CD4-positive, CD25-positive, alpha-beta regulatory T cell (primary cell): Measurements from ENCODE around the gene TSPEAR. TPM values are rescaled to one million over a fixed set of nuclear protein-coding genes. Genes with fewer than 3 reads are reported as not detected.

ENCODE experiments used
- ATAC-seq, 2 donors: fragments of 150-1000 bp; cut with Tn5 transposase; one replicate each; pipeline ENCODE4 v1.10.0; 2021; ENCODE audit warnings: low read depth in 2 of 2, moderate number of reproducible peaks in 2 of 2, moderate library complexity in 1 of 2
- DNase-seq, 3 donors: peaks; one replicate each; pipeline versions ENCODE4 v3.0.0 to v3.0.0-alpha.2; 2012 to 2022; ENCODE audit warnings: mixed read lengths in 1 of 3
- H3K27ac ChIP-seq: one replicate; pipeline ENCODE4 v1.7.0; 2013; ENCODE audit warnings: mild to moderate bottlenecking, low read length; ENCODE audit not compliant: insufficient read depth, poor library complexity, severe bottlenecking
- H3K27me3 ChIP-seq: one replicate; pipeline ENCODE4 v1.7.0; 2013; ENCODE audit warnings: low read length; ENCODE audit not compliant: control insufficient read depth, insufficient read depth
- H3K36me3 ChIP-seq: one replicate; pipeline ENCODE4 v1.7.0; 2013; ENCODE audit warnings: mild to moderate bottlenecking, low read length, moderate library complexity; ENCODE audit not compliant: control insufficient read depth, insufficient read depth
- H3K4me1 ChIP-seq: 2 replicates; pipeline ENCODE4 v1.7.0; 2013; ENCODE audit warnings: mild to moderate bottlenecking, low read length; ENCODE audit not compliant: insufficient read depth, control insufficient read depth, poor library complexity, severe bottlenecking
- H3K4me3 ChIP-seq: one replicate; pipeline ENCODE4 v1.7.0; 2013; ENCODE audit warnings: low read depth, mild to moderate bottlenecking, low read length, moderate library complexity
- H3K9me3 ChIP-seq, 2 experiments: 1 replicate in 1 of 2; 2 replicates in 1 of 2; pipeline ENCODE4 v1.7.0; 2013; ENCODE audit warnings: low read length in 2 of 2, mild to moderate bottlenecking in 1 of 2, moderate library complexity in 1 of 2; ENCODE audit not compliant: control insufficient read depth in 2 of 2
- H3K27ac Mint-ChIP-seq, 3 donors: one replicate each; pipeline ENCODE4 v1.8.0; 2020 to 2022; ENCODE audit warnings: mild to moderate bottlenecking in 3 of 3, mixed read lengths in 3 of 3, moderate library complexity in 2 of 3
- H3K27me3 Mint-ChIP-seq: one replicate; pipeline ENCODE4 v1.8.0; 2022; ENCODE audit warnings: mild to moderate bottlenecking, mixed read lengths
- H3K36me3 Mint-ChIP-seq: one replicate; pipeline ENCODE4 v1.8.0; 2020; ENCODE audit warnings: mixed read lengths
- H3K4me1 Mint-ChIP-seq, 4 donors: one replicate each; pipeline ENCODE4 v1.8.0; 2020 to 2022; ENCODE audit warnings: mixed read lengths in 4 of 4, mild to moderate bottlenecking in 1 of 4
- H3K4me3 Mint-ChIP-seq, 4 donors: one replicate each; pipeline ENCODE4 v1.8.0; 2020 to 2022; ENCODE audit warnings: mild to moderate bottlenecking in 4 of 4, mixed read lengths in 4 of 4, moderate library complexity in 3 of 4
- H3K9me3 Mint-ChIP-seq, 7 donors: one replicate each; pipeline ENCODE4 v1.8.0; 2020 to 2022; ENCODE audit warnings: mixed read lengths in 7 of 7, mild to moderate bottlenecking in 3 of 7, moderate library complexity in 2 of 7
- polyA plus RNA-seq, 4 donors: library from polyadenylated mRNA; unstranded; fragments of 300-500 nt; fragmentation: Illumina TruSeq; gene quantifications; one replicate each; pipeline ENCODE4 v1.2.3, GENCODE V29; 2021
- total RNA-seq: library from RNA; stranded (reverse); gene quantifications from one replicate; pipeline ENCODE4 v1.2.3, GENCODE V29; 2022

TSPEAR gene
- total and polyA plus RNA-seq, 5 donors from 2014 or later = 0.05 TPM; not detected in 4

DNA sequence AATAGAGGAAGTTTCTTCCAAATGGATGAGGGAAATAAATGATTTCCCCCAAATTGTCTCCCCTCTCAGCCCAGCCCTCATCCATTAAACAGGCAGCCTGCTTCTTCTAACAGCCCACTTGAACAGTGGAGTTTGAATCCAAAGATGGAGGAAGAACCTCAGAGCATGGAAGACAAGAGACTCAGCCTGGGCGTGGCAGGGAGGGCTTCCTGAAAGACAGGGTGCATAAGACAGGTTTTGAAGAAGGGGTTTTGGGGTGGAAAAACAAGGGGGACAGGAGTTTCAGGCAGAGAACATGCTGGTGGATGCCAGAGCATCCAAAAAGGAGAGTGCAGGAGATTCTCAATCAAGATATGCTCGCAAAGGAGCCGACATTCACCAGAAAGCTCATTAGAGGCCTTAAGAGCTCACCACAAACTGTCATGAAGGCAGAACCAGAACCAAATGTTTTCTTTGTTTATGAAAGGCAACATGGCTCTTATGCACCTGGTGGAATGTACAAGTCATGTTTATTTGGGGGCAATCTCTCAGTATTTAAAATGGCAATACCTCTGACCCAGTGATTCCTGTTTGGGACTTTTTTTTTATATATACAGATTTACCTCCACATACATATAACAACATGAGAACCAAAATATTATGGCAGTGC, 26.5 kb upstream of the TSPEAR start:
- Mint-ChIP-seq H3K36me3 (no peaks in the 10 kb centered on the region), H3K4me1 (peaks cover 0 to 3% (median 0%) of the 10 kb centered on the region in 4 donors), H3K9me3 (peaks cover 0 to 3% (median 0%) of the 10 kb centered on the region in 7 donors), H3K27me3 (peaks cover 25% of the 10 kb centered on the region), H3K4me3 (no peak overlapping the region), H3K27ac (peak overlapping the region in 1 of 3 donors; percentile 11)
- Histone ChIP-seq H3K27ac (no peak overlapping the region), H3K27me3 (peaks cover 1% of the 10 kb centered on the region), H3K36me3 (no peaks in the 10 kb centered on the region), H3K4me1 (no peaks in the 10 kb centered on the region), H3K4me3 (no peak overlapping the region), H3K9me3 (no peaks in the 10 kb centered on the region)
- no peak for DNase-seq
- ATAC-seq = no peak

- no peaks in the 10 kb centered on the region for H3K4me1 ChIP-seq
- no peak for ATAC-seq
- no peak overlapping the region for H3K27ac Mint-ChIP-seq
- no peak overlapping the region for H3K27ac ChIP-seq
- H3K27me3 Mint-ChIP-seq = peaks cover 20% of the 10 kb centered on the region
- H3K36me3 Mint-ChIP-seq = no peaks in the 10 kb centered on the region
- peaks cover 0 to 2% (median 0%) of the 10 kb centered on the region in 4 donors for H3K4me1 Mint-ChIP-seq
- no peak for DNase-seq
- no peak overlapping the region for H3K4me3 Mint-ChIP-seq
- H3K9me3 ChIP-seq = no peaks in the 10 kb centered on the region
- H3K9me3 Mint-ChIP-seq = peaks cover 0 to 3% (median 0%) of the 10 kb centered on the region in 7 donors
- H3K36me3 ChIP-seq = no peaks in the 10 kb centered on the region
- no peak overlapping the region for H3K4me3 ChIP-seq
- peaks cover 1% of the 10 kb centered on the region for H3K27me3 ChIP-seq
Measured at GRCh38 chr21:44736291-44737004, 25.1 kb upstream of the TSPEAR start.

- Mint-ChIP-seq H3K4me3 (no peak overlapping the region), H3K27me3 (peaks cover 20% of the 10 kb centered on the region)
Measured at GRCh38 chr21:44735821-44736220, 24.4 kb upstream of the TSPEAR start.

GRCh38 chr21:44734841-44735240, 23.5 kb upstream of the TSPEAR start:
- H3K27ac ChIP-seq = no peak overlapping the region
- H3K4me3 ChIP-seq = no peak overlapping the region
- no peaks in the 10 kb centered on the region for H3K4me1 ChIP-seq
- H3K36me3 Mint-ChIP-seq = no peaks in the 10 kb centered on the region
- peaks cover 25% of the 10 kb centered on the region for H3K27me3 Mint-ChIP-seq
- H3K27me3 ChIP-seq = peaks cover 1% of the 10 kb centered on the region
- no peaks in the 10 kb centered on the region for H3K36me3 ChIP-seq
- no peak overlapping the region for H3K27ac Mint-ChIP-seq
- DNase-seq (no peak), ATAC-seq (no peak)
- no peaks in the 10 kb centered on the region for H3K9me3 ChIP-seq
- no peak overlapping the region for H3K4me3 Mint-ChIP-seq
- H3K9me3 Mint-ChIP-seq = peaks cover 0 to 3% (median 0%) of the 10 kb centered on the region in 7 donors
- H3K4me1 Mint-ChIP-seq = peaks cover 0 to 2% (median 0%) of the 10 kb centered on the region in 4 donors

More at GRCh38 chr21:44735821-44736220, 24.4 kb upstream of the TSPEAR start:
- Mint-ChIP-seq H3K4me1 (peaks cover 0 to 2% (median 0%) of the 10 kb centered on the region in 4 donors), H3K27ac (peak overlapping the region in 1 of 3 donors; percentile 44), H3K9me3 (peaks cover 0 to 3% (median 0%) of the 10 kb centered on the region in 7 donors), H3K36me3 (no peaks in the 10 kb centered on the region)
- no peak overlapping the region for H3K27ac ChIP-seq
- no peaks in the 10 kb centered on the region for H3K4me1 ChIP-seq
- no peaks in the 10 kb centered on the region for H3K9me3 ChIP-seq
- H3K36me3 ChIP-seq = no peaks in the 10 kb centered on the region
- H3K4me3 ChIP-seq = no peak overlapping the region
- no peak for DNase-seq
- no peak for ATAC-seq
- peaks cover 1% of the 10 kb centered on the region for H3K27me3 ChIP-seq

GRCh38 chr21:44734026-44734745, 22.8 kb upstream of the TSPEAR start:
- H3K4me1 Mint-ChIP-seq = peaks cover 0 to 2% (median 0%) of the 10 kb centered on the region in 4 donors
- Histone ChIP-seq H3K27me3 (peaks cover under 1% of the 10 kb centered on the region), H3K27ac (no peak overlapping the region), H3K9me3 (no peaks in the 10 kb centered on the region), H3K4me3 (no peak overlapping the region), H3K36me3 (no peaks in the 10 kb centered on the region), H3K4me1 (no peaks in the 10 kb centered on the region)
- H3K27me3 Mint-ChIP-seq = peaks cover 23% of the 10 kb centered on the region
- no peak overlapping the region for H3K27ac Mint-ChIP-seq
- DNase-seq (no peak), ATAC-seq (no peak)
- no peak overlapping the region for H3K4me3 Mint-ChIP-seq
- no peaks in the 10 kb centered on the region for H3K36me3 Mint-ChIP-seq
- H3K9me3 Mint-ChIP-seq = peaks cover 0 to 3% (median 0%) of the 10 kb centered on the region in 7 donors

DNA sequence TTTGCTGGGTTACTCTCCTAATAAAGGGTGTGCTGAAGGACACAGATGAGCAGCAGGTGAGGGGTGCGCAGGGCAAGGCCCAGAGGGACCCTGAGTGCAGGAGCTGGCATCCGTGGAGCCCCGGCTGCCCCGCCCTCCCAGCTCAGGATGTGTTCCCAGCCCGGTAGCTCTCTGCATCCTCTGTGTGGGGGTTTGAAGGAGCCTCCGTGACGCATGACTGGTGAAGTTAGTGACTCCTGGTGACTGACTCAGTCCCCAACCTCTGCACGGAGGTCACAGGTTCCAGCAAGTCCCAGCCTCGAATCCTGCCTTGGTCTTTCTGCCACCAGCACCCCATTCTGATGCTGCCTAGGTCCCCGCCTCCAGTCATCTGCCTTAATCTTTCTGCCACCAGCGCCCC, 21.6 kb upstream of the TSPEAR start:
- no peaks in the 10 kb centered on the region for H3K36me3 Mint-ChIP-seq

DNA sequence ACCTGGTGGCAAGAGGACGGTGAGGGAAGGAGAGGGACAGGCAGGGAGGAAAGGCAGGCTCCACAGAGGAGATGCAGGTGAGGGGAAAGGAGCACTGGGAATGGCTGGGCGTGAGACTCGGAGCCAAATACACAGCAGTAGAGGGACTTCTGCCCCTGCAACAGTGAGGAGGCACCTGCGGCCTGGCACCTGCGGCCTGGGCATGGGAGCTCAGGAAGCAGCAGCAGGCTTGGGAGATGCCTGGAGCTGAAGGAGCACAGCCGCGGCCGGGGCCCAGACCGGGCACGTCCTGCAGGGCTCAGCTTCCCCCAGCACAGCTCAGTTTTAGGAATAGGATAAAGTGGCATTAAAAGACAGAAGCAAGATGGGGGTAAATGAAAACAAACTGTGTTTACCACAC, 20.9 kb upstream of the TSPEAR start:
- no peak overlapping the region for H3K4me3 Mint-ChIP-seq

More for the DNA sequence above, 21.6 kb upstream of the TSPEAR start:
- Histone ChIP-seq H3K4me3 (no peak overlapping the region), H3K9me3 (no peaks in the 10 kb centered on the region), H3K4me1 (no peaks in the 10 kb centered on the region), H3K36me3 (no peaks in the 10 kb centered on the region), H3K27me3 (no peaks in the 10 kb centered on the region), H3K27ac (no peak overlapping the region)
- DNase-seq = no peak
- Mint-ChIP-seq H3K4me1 (peaks cover 0 to 2% (median 0%) of the 10 kb centered on the region in 4 donors), H3K27me3 (peaks cover 23% of the 10 kb centered on the region), H3K9me3 (peaks cover 0 to 3% (median 0%) of the 10 kb centered on the region in 7 donors), H3K27ac (no peak overlapping the region), H3K4me3 (peak overlapping the region in 1 of 4 donors; percentile 51)
- no peak for ATAC-seq

More for the DNA sequence above, 20.9 kb upstream of the TSPEAR start:
- DNase-seq = no peak
- Mint-ChIP-seq H3K27ac (no peak overlapping the region), H3K27me3 (peaks cover 20% of the 10 kb centered on the region), H3K9me3 (no peaks in the 10 kb centered on the region), H3K36me3 (no peaks in the 10 kb centered on the region), H3K4me1 (peaks cover 0 to 1% (median 0%) of the 10 kb centered on the region in 4 donors)
- Histone ChIP-seq H3K27ac (no peak overlapping the region), H3K4me3 (no peak overlapping the region), H3K36me3 (no peaks in the 10 kb centered on the region), H3K9me3 (no peaks in the 10 kb centered on the region), H3K27me3 (no peaks in the 10 kb centered on the region), H3K4me1 (no peaks in the 10 kb centered on the region)
- no peak for ATAC-seq
